ENCODE data around the gene RNF113A. TPM values are rescaled to one million over a fixed set of nuclear protein-coding genes. Genes with fewer than 3 reads are reported as not detected.
A peak's percentile ranks its signal among the peaks of the same experiment; 100 is the strongest.
"Not testable (repeated sequence)": the region's sequence is repeated elsewhere in the genome, so short reads cannot be mapped to it uniquely, and the experiment has no call there.

Gene RNF113A
- total RNA-seq, 6 experiments from 2014 or later = 12.2 to 17.0 (median 14.9) TPM

DNA sequence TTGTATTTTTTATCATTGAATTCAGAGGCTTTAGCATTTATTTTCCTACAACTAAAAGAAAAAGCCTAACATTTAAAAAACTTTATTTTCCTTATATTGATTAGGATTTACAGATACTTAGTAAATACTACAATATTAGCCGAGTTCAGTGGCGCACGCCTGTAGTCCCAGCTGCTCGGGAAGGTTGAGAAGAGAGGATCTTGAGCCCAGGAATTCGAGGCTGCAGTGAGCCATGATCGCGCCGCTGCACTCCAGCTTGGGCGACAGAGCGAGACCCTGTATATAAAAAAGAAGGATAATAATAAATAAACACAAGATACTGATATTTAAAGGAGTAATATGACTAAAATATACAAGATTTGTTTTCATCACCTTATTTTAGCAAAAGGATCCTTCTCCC lies 18.1 kb downstream of the RNF113A start:
- Mint-ChIP-seq H3K9me3 (no peaks in the 10 kb centered on the region), H3K27me3 (ENCODE audit: insufficient read depth) (peaks cover 4% of the 10 kb centered on the region; the same call in 1 of the 2 replicates), H3K27ac (peak overlapping the region; percentile 86), H3K4me1 (ENCODE audit: low read depth) (peaks cover 14% of the 10 kb centered on the region), H3K36me3 (ENCODE audit: low read depth) (no peaks in the 10 kb centered on the region), H3K4me3 (peak overlapping the region; percentile 99)
- DNase-seq = no peak
- no peak for TF ChIP-seq CTCF (IDR thresholded peaks at IDR 0.05)

DNA sequence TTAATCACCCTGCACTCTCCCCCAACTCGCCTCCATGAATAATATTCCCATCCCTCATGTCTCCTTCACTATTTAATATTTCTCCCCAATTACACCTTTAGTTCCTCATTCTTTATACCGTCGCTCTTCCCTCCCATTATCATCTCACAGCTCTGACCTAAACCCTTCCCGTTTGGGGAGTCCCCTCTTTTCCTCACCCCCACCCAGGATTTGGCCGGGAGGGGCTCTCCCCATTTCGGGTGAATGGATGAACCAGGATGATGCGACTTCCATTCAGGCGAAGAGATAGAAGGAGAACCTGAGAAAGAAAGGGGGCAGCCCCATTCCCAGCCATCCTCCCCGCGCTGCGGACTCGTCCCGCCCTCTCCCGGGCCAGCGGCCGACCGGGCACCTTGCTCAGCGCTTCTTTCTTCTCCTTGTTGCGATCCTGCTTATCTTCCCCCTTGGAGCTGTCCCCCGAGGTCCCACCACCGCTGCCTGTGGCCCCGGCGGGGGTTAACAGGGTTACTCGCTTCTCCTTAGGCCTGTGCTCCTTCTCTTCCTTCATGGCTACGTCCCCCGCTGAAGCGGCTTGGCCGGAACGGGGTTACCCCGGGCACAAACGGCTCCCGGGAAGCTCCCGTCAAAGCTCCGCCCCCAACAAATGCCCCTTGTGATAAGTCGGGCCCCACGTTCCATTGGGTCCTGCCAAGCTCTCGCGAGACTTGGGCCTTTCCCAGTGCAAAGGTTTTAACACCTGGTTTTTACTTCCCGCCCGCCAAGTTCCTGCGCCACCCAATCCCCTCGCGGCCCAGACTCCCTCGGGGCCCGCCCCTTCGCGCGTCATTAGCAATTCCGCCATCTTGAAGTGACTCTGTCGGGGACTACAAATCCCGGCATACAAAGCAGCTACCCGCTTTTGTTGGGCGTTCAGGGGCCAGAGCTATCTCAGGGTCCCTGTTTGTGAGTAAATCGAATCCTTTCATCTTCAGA lies 18.9 kb downstream of the RNF113A start, which contains the start of gene UPF3B:
TSS of gene UPF3B (minus strand) at position 582 of the 972 bp plus-strand sequence. CDS start at position 547, 35 bp downstream.
- no peaks in the 10 kb centered on the region for H3K36me3 Mint-ChIP-seq (ENCODE audit: low read depth)
- peak within 1 kb of the TSS; percentile 92 for H3K27ac Mint-ChIP-seq
- H3K9me3 Mint-ChIP-seq = no peaks in the 10 kb centered on the region
- H3K4me3 Mint-ChIP-seq = peak within 1 kb of the TSS; percentile 99
- peaks cover 14% of the 10 kb centered on the region for H3K4me1 Mint-ChIP-seq (ENCODE audit: low read depth)
- DNase-seq = peak; percentile 97
- TF ChIP-seq CTCF (IDR thresholded peaks at IDR 0.05) = no peak
- H3K27me3 Mint-ChIP-seq (ENCODE audit: insufficient read depth) = peaks cover 4% of the 10 kb centered on the region; the same call in 1 of the 2 replicates

- Mint-ChIP-seq H3K27ac (no peak overlapping the region), H3K36me3 (ENCODE audit: low read depth) (peaks cover 36% of the 10 kb centered on the region), H3K4me3 (no peak overlapping the region), H3K27me3 (ENCODE audit: insufficient read depth) (no peaks in the 10 kb centered on the region), H3K9me3 (no peaks in the 10 kb centered on the region), H3K4me1 (ENCODE audit: low read depth) (no peaks in the 10 kb centered on the region)
- no peak for DNase-seq
- TF ChIP-seq CTCF (IDR thresholded peaks at IDR 0.05) = no peak
Observed at GRCh38 chrX:119833905-119834304, 37.6 kb downstream of the RNF113A start.

GRCh38 chrX:119828446-119828845 lies 43.1 kb downstream of the RNF113A start:
- TF ChIP-seq CTCF (IDR thresholded peaks at IDR 0.05) = no peak
- H3K4me1 Mint-ChIP-seq (ENCODE audit: low read depth) = peaks cover 8% of the 10 kb centered on the region; the same call in 1 of the 2 replicates
- no peak for DNase-seq
- H3K4me3 Mint-ChIP-seq = no peak overlapping the region
- no peaks in the 10 kb centered on the region for H3K27me3 Mint-ChIP-seq (ENCODE audit: insufficient read depth)
- H3K27ac Mint-ChIP-seq = no peak overlapping the region
- H3K36me3 Mint-ChIP-seq (ENCODE audit: low read depth) = peaks cover 18% of the 10 kb centered on the region
- H3K9me3 Mint-ChIP-seq = no peaks in the 10 kb centered on the region

DNA sequence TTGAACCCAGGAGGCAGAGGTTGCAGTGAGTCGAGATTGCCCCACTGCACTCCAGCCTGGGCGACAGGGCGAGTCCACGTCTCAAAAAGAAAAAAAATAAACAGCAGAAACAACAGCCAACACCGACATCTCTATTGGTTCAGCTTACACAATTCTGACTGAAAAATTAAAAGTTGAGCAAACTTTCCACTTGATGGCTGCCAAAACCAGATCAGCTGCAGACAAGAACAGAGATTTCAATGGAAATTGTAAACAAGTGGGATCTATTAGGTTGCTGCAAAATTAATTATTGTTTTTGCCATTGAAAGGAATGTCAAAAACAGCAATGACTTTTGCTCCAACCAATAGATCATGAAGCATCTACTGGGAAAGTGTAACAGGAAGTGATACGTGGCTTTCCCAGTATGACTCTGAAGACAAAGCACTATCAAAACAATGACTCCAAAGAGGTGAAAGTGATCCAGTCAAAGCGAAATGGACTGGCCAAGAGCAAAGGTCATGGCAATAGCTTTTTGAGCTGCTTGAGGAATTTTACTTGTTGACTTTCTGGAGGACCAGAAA lies 45.1 kb downstream of the RNF113A start:
- no peaks in the 10 kb centered on the region for H3K9me3 Mint-ChIP-seq
- peak overlapping the region; percentile 45 for H3K27ac Mint-ChIP-seq
- DNase-seq = peak; percentile 42
- peaks cover 8% of the 10 kb centered on the region; the same call in 1 of the 2 replicates for H3K4me1 Mint-ChIP-seq (ENCODE audit: low read depth)
- H3K27me3 Mint-ChIP-seq (ENCODE audit: insufficient read depth) = no peaks in the 10 kb centered on the region
- peaks cover 17% of the 10 kb centered on the region for H3K36me3 Mint-ChIP-seq (ENCODE audit: low read depth)
- no peak for TF ChIP-seq CTCF (IDR thresholded peaks at IDR 0.05)
- H3K4me3 Mint-ChIP-seq = no peak overlapping the region

DNA sequence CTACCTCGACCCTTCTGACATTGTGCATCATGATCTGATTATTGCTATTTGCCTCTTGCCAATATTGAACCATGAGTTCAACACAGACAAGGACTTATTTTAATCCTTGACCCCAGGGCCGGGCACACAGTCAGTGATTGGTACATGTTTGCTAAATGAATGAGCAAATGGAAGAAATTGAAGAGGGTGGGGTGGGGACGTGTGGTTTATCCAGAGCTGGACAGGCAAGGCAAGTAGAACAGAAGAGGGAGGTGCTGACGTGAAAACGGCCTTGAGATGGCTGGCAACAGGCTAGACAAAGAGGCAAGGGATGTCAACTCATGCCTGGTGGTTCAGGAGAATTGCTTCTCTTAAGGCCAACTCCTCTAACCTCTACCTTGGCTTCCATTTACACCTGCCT lies 47.3 kb downstream of the RNF113A start:
- not testable (repeated sequence) for H3K27me3 Mint-ChIP-seq (ENCODE audit: insufficient read depth); H3K4me3 Mint-ChIP-seq; DNase-seq; H3K36me3 Mint-ChIP-seq (ENCODE audit: low read depth); H3K4me1 Mint-ChIP-seq (ENCODE audit: low read depth); H3K27ac Mint-ChIP-seq; H3K9me3 Mint-ChIP-seq

GRCh38 chrX:119821703-119822102 lies 49.8 kb downstream of the RNF113A start:
- not testable (repeated sequence) for H3K4me3 Mint-ChIP-seq; H3K4me1 Mint-ChIP-seq (ENCODE audit: low read depth); H3K27me3 Mint-ChIP-seq (ENCODE audit: insufficient read depth); H3K36me3 Mint-ChIP-seq (ENCODE audit: low read depth); H3K9me3 Mint-ChIP-seq
- peak; percentile 4 for DNase-seq
- H3K27ac Mint-ChIP-seq = peak overlapping the region; percentile 54

Measured in HFFc6 (cell line).